ENCODE results near the gene KRT15. TPM values are rescaled to one million over a fixed set of nuclear protein-coding genes. Genes with fewer than 3 reads are reported as not detected.

The KRT15 gene
- total RNA-seq, 1 experiment from 2014 or later, result 83.0 TPM

DNA sequence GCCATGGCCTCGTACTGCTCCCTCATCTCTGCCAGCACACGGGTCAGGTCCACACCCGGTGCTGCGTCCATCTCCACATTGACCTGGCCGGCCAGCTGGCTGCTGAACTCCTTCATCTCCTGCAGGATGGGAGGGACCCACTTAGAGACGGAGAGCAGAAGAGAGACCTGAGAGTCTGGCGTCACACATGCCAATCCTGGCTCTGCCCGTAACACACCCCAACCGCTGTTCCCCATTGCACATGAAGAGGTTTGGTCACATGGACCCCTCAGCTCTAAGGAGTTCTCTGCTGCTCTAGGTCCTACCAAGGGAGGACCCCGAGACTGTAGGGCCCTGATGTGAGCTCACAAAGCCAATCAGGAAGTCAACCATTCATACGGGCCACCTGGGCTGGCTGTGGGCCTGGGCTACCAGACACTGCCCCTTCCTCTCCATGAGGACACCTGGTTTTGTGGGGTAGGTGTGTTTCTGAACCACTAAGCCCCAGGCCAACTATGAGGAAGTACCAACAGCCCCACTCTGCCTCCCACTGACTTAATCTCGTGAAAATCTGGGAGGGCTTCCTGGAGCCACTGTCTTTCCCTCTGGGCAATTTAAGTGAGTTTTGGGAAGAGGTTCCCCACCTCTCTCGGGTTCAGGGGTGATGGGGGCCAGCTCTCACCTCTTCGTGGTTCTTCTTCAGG, 2.4 kb downstream of the KRT15 start:
- Mint-ChIP-seq H3K36me3 (ENCODE audit: insufficient read depth, unreplicated experiment) (peaks cover 95% of the 10 kb centered on the region), H3K27ac (ENCODE audit: unreplicated experiment) (no peak overlapping the region), H3K9me3 (ENCODE audit: low read depth, unreplicated experiment) (no peaks in the 10 kb centered on the region), H3K4me3 (ENCODE audit: low read depth, unreplicated experiment) (no peak overlapping the region), H3K4me1 (ENCODE audit: low read depth, unreplicated experiment) (peaks cover 39% of the 10 kb centered on the region), H3K27me3 (ENCODE audit: unreplicated experiment) (no peaks in the 10 kb centered on the region)
- BruUV-seq (replicated peaks), result no TSS peak
- DNase-seq, result no peak
- CTCF ChIA-PET, result interaction anchor here (0.6 to 19.2 kb wide), 3 partner anchors 11 to 151 kb away, joined by 4 to 471 read pairs (median 7); partner anchors contain the start of gene KRT13
- intact Hi-C loops (cut with micrococcal nuclease; ENCODE audit: unreplicated experiment), result no loop called here
- TF ChIP-seq, protein P1, sequence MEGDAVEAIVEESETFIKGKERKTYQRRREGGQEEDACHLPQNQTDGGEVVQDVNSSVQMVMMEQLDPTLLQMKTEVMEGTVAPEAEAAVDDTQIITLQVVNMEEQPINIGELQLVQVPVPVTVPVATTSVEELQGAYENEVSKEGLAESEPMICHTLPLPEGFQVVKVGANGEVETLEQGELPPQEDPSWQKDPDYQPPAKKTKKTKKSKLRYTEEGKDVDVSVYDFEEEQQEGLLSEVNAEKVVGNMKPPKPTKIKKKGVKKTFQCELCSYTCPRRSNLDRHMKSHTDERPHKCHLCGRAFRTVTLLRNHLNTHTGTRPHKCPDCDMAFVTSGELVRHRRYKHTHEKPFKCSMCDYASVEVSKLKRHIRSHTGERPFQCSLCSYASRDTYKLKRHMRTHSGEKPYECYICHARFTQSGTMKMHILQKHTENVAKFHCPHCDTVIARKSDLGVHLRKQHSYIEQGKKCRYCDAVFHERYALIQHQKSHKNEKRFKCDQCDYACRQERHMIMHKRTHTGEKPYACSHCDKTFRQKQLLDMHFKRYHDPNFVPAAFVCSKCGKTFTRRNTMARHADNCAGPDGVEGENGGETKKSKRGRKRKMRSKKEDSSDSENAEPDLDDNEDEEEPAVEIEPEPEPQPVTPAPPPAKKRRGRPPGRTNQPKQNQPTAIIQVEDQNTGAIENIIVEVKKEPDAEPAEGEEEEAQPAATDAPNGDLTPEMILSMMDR (IDR thresholded peaks at IDR 0.05; ENCODE audit: unreplicated experiment), result no peak

DNA sequence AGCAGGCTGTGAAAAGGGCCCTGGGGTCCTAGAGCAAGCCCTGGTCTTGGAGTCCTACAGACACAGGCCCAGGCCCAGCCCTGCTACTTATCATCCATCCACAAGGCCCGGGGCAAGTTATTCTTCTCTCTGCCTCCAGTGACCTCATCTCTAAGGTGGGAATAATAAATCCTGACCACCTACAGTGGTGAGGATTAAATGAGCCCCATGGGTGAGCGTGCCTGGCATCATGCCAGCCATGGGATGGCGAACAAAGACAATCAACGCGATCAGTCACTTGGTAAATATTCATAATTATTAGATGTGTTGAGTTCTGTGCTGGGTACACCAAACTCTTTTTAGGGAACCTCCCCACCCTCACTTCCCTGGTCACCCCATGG, 5.5 kb downstream of the KRT15 start:
- Mint-ChIP-seq H3K36me3 (ENCODE audit: insufficient read depth, unreplicated experiment) (peaks cover 73% of the 10 kb centered on the region), H3K4me1 (ENCODE audit: low read depth, unreplicated experiment) (peaks cover 19% of the 10 kb centered on the region), H3K27ac (ENCODE audit: unreplicated experiment) (peak overlapping the region; percentile 31), H3K27me3 (ENCODE audit: unreplicated experiment) (no peaks in the 10 kb centered on the region), H3K9me3 (ENCODE audit: low read depth, unreplicated experiment) (no peaks in the 10 kb centered on the region), H3K4me3 (ENCODE audit: low read depth, unreplicated experiment) (no peak overlapping the region)
- BruUV-seq (replicated peaks), result no TSS peak
- TF ChIP-seq, protein P1 (IDR thresholded peaks at IDR 0.05; ENCODE audit: unreplicated experiment), result no peak
- intact Hi-C loops (cut with micrococcal nuclease; ENCODE audit: unreplicated experiment), result no loop called here
- CTCF ChIA-PET, result interaction anchor here (0.8 to 1.5 kb wide), 2 partner anchors 12 to 95 kb away, joined by 3 read pairs; no protein-coding TSS in a partner anchor
- no peak for DNase-seq

DNA sequence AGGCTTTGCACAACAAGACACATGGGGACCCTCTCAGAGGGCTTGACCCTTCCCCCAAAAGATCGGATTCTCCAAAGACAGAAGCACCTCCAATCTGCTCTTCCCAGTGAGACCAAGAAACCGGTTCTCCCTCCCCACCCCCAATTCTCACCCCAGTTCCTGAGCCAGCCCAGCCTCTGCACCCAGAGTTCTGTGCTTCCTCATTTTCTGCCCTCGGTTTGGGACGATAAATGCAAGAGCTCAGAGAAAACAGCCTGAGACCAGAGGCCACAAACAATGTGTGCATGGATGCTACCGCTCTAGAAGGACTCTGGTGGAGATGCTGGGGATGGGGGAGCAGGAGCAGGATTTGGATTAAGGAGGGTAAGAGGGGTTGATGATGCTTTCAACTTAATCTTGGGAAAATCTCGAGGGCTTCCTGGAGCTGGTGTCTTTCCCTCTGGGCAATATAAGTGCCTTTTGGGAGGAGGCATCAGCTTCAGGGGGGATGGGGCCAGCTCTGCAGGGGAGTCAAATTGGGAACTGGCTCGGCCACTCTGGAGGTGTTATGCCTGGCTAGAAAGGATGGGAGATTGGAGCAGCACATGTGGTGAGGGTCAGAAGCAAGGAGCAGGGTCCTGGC, 6.0 kb downstream of the KRT15 start:
- Mint-ChIP-seq H3K27ac (ENCODE audit: unreplicated experiment) (peak overlapping the region; percentile 31), H3K36me3 (ENCODE audit: insufficient read depth, unreplicated experiment) (peaks cover 70% of the 10 kb centered on the region)
- BruUV-seq (replicated peaks), result no TSS peak

DNA sequence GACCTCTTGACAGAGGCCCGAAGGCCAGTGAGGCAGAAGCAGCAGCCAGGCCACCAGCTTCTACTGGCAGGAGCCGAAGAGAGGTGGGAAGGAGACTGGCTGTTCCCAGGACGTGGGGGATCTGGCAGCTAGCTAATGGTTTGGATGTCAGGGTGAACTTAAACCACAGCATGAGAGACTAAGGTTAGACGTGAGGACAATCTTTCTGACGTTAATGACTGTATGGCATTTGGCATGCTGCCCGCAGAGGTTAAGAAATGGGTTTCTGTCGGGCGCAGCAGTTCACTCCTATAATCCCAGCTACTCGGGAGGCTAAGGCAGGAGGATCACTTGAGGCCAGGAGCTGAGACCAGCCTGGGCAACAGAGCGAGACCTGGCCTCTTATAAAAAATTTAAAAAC, 7.0 kb downstream of the KRT15 start:
- intact Hi-C loops (cut with micrococcal nuclease; ENCODE audit: unreplicated experiment), result no loop called here
- CTCF ChIA-PET, result interaction anchor here (1.3 kb wide), 1 partner anchor 37 kb away, joined by 4 read pairs; no protein-coding TSS in a partner anchor
- peaks cover 29% of the 10 kb centered on the region for H3K4me1 Mint-ChIP-seq (ENCODE audit: low read depth, unreplicated experiment)
- H3K9me3 Mint-ChIP-seq (ENCODE audit: low read depth, unreplicated experiment), result no peaks in the 10 kb centered on the region
- peaks cover 61% of the 10 kb centered on the region for H3K36me3 Mint-ChIP-seq (ENCODE audit: insufficient read depth, unreplicated experiment)
- H3K4me3 Mint-ChIP-seq (ENCODE audit: low read depth, unreplicated experiment), result no peak overlapping the region
- DNase-seq, result no peak
- TF ChIP-seq, protein P1 (IDR thresholded peaks at IDR 0.05; ENCODE audit: unreplicated experiment), result no peak
- H3K27me3 Mint-ChIP-seq (ENCODE audit: unreplicated experiment), result no peaks in the 10 kb centered on the region
- no TSS peak for BruUV-seq (replicated peaks)
- H3K27ac Mint-ChIP-seq (ENCODE audit: unreplicated experiment), result no peak overlapping the region

More for the DNA sequence above, 6.0 kb downstream of the KRT15 start:
- Mint-ChIP-seq H3K9me3 (ENCODE audit: low read depth, unreplicated experiment) (no peaks in the 10 kb centered on the region), H3K4me1 (ENCODE audit: low read depth, unreplicated experiment) (peaks cover 21% of the 10 kb centered on the region), H3K27me3 (ENCODE audit: unreplicated experiment) (no peaks in the 10 kb centered on the region), H3K4me3 (ENCODE audit: low read depth, unreplicated experiment) (no peak overlapping the region)
- intact Hi-C loops (cut with micrococcal nuclease; ENCODE audit: unreplicated experiment), result no loop called here
- CTCF ChIA-PET, result interaction anchor here (0.8 to 1.3 kb wide), 3 partner anchors 11 to 36 kb away, joined by 3 to 4 read pairs (median 3); no protein-coding TSS in a partner anchor
- no peak for DNase-seq
- TF ChIP-seq, protein P1 (IDR thresholded peaks at IDR 0.05; ENCODE audit: unreplicated experiment), result no peak
